ENCODE measurements around the gene MRPL41.

DNA sequence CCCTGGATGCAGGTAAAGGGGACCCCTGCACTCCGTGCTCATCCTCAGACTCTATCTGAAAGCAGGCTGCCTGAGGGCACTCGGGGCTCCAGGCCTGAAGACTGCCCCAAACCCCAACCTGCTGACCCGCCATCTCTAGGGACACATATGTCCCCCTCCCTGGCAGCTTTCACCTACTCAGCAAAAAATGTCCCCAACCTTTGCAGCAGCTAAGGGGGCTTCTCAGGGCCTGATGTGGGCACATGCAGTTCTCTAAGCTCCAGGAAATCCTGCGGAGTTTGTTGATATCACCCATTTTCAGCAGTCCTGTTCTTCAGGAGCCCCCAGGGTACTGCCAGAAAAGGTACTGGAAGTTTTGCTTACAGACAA lies 29.3 kb downstream of the MRPL41 start:
- TF ChIP-seq, protein P1, sequence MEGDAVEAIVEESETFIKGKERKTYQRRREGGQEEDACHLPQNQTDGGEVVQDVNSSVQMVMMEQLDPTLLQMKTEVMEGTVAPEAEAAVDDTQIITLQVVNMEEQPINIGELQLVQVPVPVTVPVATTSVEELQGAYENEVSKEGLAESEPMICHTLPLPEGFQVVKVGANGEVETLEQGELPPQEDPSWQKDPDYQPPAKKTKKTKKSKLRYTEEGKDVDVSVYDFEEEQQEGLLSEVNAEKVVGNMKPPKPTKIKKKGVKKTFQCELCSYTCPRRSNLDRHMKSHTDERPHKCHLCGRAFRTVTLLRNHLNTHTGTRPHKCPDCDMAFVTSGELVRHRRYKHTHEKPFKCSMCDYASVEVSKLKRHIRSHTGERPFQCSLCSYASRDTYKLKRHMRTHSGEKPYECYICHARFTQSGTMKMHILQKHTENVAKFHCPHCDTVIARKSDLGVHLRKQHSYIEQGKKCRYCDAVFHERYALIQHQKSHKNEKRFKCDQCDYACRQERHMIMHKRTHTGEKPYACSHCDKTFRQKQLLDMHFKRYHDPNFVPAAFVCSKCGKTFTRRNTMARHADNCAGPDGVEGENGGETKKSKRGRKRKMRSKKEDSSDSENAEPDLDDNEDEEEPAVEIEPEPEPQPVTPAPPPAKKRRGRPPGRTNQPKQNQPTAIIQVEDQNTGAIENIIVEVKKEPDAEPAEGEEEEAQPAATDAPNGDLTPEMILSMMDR (IDR thresholded peaks at IDR 0.05; ENCODE audit: low read depth, low read length), result no peak
- no peak for TF ChIP-seq EZH2phosphoT487 (IDR thresholded peaks at IDR 0.05; ENCODE audit: low read depth)
